SHP77 treated with DMSO at 0.1 percent for 48 hours (cell line): Measurements from ENCODE around the gene CCDC15.

Experiments used
- DNase-seq: peaks from one replicate; lab custom pipeline; 2025; lab: John Stamatoyannopoulos, UW

Gene CCDC15, protein sequence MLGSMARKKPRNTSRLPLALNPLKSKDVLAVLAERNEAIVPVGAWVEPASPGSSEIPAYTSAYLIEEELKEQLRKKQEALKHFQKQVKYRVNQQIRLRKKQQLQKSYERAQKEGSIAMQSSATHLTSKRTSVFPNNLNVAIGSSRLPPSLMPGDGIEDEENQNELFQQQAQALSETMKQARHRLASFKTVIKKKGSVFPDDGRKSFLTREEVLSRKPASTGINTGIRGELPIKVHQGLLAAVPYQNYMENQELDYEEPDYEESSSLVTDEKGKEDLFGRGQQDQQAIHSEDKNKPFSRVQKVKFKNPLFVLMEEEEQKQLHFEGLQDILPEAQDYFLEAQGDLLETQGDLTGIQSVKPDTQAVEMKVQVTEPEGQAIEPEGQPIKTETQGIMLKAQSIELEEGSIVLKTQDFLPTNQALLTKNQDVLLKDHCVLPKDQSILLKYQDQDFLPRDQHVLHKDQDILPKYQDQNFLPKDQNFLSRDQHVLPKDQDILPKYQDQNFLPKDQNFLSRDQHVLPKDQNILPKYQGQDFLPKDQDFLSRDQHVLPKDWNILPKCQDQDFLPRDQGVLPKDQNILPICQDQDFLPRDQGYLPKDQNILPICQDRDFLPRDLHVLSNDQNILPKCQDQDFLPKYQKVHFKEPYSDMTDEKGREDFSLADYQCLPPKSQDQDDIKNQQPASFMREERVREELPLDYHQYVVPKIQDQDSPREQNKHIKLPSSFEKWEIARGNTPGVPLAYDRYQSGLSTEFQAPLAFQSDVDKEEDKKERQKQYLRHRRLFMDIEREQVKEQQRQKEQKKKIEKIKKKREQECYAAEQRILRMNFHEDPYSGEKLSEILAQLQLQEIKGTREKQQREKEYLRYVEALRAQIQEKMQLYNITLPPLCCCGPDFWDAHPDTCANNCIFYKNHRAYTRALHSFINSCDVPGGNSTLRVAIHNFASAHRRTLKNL

DNA sequence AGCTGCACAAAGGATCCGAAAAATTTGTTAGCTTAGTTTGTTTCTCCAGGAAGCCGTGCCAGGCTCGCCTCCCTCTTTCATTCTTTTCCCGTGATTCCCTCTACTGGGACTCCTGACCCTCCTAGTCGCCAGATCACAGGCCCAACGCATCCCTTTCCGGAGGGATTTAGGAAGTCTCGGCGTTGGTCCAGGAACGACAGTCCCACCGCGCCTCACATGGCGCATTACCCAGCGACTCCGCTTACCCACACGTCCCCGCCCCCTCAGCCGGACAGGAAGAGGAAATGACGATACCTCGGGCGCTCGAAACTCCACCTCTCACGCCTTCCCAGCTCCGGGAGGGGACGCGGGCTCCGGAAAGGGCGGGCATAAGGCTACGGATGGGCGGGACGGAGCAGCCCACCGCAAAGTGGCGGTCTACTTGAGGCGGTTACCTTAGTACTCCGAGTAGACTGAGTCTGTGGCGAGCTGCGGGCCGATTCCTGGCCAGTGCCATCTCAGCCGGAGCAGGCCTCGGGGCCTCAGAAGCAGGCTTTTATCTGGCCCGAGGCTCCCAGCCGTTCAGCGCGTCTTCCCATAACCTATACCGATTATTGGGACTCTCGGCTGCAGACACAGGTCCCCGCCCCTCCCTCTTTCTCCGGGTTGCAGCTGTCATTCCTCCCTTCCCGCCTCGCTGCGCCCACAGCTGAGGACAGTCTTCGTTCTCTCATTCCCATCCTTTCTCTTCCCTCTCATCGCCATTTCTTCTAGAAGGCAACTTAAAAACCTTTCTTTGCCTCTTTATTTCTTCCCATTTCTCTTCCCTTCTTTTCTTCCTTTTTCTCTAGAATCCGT lies at the start of gene CCDC15:
Gene CCDC15, plus strand, starts transcription at position 450 of the 837 bp plus-strand sequence. CDS start 531 bp downstream, outside the sequence.
- DNase-seq, result peak; percentile 95

- DNase-seq, result no peak
Measured at GRCh38 chr11:124915541-124916369, 38.2 kb upstream of the CCDC15 start.

DNA sequence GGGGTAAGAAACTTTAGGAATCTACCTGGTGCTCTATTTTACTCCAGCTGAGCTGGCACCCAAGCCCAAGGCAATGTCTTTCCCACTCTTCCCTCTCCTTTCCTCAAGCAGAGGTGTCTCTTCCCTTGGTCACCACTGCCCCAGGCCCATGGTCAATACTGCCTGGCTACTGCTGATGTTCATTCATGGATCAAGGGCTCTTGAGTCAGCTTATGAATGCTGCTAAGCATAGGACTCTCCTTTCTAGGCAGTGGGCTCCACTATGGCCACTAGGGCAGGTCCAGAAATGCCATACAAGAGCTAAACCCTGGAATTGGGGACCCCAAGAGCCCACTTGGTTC lies 37.7 kb upstream of the CCDC15 start:
- DNase-seq, result no peak

DNA sequence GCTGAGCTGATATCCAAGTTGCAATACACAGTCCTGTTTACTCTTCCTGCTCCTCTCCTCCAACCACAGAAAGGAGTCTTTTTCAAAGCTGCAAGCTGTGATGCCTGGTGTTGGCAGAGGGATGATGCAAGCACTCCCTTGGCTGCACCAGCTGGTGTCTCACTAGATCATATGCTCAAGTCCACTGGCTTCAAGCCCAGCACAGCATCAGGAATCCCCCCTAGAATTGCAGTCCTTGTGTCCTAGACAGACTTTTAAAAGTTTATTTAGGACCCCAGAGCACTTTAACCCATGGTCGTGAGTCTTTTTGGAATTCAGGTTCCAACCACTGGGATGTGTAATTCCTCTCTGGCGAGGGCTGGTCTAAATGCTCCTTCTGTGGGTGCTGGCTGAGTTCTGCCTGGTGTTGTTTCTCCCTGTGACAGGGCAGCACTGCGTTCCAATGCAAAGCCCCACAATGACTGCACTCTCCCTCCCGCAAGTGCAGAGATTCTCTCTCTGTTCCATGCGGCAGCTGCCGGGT lies 36.8 kb upstream of the CCDC15 start:
- no peak for DNase-seq

- DNase-seq, result no peak
Measured at GRCh38 chr11:124918950-124919349, 35.1 kb upstream of the CCDC15 start, which contains the start of gene HEPN1. Gene HEPN1, plus strand, starts transcription at chr11:124919250.

DNA sequence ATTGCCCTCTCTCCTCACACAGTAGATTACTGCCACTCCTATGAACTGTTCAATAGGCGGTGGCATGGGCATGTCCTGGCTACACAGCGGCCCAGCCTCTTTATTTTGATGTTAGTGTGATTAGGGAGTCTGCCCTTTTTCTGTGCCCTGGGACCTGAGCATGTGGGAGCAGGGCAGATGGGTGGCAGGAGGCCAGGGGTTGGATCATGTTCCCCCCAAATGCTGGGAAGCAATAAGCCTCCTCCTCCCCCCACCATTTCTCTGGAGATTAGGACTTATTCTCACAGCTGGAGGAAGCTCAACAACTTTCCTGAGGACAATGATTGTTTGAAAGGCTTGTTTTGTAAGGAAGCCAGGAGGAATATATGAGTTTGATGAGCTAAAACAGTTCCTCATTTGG lies 34.1 kb upstream of the CCDC15 start:
- DNase-seq, result no peak

GRCh38 chr11:124920356-124920755 lies 33.6 kb upstream of the CCDC15 start:
- DNase-seq, result no peak

- no peak for DNase-seq
Measured at GRCh38 chr11:124920870-124921609, 33.0 kb upstream of the CCDC15 start.

GRCh38 chr11:124922831-124923230 lies 31.2 kb upstream of the CCDC15 start:
- DNase-seq, result no peak

DNA sequence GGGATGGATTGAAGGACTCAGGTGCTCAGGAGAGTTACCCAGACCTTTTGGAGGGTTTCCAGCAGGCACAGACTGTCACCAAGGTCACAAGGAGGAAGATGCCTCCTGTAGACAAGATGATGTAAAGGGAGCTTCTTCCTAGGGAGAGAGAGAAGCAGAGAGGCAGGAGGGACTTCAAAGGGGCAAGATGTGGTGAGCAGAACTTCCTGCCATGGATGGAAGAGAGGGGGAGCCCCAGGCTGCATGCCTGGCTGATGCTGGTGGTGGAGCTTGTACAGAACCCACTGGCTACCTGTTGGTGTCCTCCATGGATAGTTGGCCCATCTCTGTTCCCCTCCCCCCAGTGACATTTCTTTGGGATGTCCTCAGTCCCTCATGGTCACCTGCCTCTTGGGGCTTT lies 30.7 kb upstream of the CCDC15 start:
- no peak for DNase-seq

GRCh38 chr11:124928942-124929665 lies 24.9 kb upstream of the CCDC15 start:
- DNase-seq, result no peak

DNA sequence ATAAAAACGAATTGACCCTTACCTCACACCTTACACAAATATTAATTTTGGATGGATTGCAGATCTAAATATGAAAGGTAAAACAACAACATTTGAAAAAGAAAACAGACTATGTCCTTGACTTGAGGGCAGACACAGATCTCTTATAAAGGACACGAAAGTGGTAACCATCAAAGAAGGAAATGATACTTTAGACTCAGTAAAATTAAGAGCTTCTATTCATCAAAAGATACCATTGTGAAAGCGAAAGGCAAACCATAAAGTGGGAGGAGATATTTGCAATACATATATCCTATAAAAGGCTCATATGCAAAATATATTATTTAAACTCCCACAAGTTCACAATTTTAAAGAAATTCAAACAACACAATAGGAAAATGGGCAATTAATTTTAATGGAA lies 23.2 kb upstream of the CCDC15 start:
- no peak for DNase-seq

DNA sequence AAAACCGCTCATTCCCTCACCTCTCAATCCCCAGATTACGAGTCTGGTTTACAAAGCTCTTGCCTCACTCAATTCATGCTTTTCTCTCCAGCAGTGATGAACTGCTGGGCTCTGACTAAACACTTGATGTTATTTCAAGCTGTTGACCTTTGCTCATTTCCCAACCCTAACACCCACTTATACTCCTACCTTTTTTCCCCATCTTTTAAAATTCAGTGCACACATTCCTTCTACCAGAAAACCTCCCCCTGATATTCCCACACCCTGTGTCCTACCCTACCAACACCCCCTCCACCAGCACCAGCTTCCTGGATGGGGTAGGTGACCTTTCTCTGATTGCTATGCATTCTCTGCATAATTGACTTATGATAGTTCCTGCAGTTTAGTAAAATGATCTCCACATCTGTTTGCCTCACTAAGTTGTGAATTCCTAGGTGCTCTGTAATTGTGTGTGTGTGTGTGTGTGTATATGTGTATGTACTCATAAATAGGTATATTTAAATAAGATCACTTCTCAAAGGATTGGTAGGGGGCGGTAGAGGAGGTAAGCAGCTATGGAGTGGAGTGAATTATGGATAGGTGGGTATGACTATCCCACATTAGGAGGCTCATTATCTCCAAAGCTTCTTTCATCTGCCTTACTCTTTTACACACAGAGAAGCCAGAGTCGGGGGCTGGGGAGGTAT lies 19.0 kb upstream of the CCDC15 start:
- DNase-seq, result no peak

DNA sequence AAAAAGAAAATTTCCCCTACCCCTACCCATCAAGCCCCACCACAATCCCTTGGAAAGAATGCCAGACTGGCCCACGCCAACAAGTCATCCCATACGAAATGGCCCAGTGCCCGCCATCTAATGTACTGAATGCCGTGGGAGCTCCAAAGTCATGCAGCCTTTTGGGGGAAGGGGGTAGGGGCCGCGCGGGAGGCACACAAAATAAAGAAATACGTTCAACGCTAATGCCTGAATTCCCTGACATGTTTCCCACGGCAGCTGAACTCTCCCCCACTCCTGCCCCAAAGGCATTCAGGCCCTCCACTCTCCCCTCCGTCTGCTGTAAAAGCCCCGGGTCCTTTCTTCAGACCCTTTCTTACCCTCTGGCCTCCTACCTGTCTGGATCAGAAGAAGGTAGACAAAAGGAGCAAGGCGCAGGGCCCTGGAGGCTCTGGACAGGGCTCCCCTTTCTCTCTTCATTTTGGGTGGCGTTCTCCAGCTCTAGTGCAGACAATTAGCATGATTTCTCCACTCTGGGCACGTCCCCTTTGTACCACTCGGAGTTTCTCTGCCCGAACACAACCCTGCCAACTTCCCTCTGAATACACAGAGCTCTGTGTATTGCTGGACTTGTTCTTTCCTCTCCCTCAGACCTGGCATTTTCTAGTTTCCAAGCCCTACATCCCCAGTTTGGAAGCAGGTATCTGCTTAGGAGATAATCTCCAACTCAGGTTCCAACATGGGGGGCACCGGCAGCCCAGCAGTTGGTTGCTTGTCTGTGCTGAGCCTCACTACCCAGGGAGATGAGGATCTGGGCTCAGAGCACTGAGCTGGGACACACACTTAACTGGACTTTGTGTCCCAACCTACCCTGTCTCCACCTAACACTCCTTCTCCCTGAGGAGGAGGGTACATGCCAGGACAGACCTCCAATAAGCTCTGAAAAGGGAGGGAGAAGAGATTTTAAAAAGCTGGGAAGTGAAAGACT lies 18.2 kb upstream of the CCDC15 start, which contains the start of gene HEPACAM:
Gene HEPACAM, minus strand, starts transcription at position 500 of the 967 bp plus-strand sequence. Its CDS starts 41 bp downstream, at position 459.
- DNase-seq, result no peak

DNA sequence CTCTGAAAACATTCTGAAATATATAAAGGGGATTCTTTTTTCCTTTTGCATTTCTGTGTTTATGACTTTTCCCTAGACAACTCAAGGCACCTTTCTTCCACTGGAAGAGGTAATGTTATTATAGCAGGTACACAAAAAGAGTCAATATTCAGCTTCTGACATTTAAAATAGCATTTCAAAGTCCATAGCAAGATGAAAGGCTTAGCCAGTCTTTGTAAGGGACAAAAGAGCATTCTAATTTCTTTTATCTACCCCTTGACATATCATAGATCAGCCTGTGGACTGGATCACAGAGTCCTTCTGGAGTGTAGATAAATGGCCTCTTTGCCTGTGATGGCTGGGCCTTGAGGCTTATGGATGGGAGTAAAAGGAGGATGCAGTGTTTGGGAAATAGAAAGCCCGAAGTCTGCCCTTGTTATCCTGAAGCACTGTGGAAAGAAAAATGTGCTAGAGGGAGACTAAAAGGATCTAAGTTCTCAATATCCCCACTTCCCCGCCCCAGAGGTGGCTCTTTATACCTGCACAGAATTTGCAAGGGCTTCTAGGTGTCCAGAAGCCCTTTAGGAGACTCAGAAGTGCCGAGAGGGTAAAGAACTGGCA lies 16.6 kb upstream of the CCDC15 start:
- DNase-seq, result no peak

DNA sequence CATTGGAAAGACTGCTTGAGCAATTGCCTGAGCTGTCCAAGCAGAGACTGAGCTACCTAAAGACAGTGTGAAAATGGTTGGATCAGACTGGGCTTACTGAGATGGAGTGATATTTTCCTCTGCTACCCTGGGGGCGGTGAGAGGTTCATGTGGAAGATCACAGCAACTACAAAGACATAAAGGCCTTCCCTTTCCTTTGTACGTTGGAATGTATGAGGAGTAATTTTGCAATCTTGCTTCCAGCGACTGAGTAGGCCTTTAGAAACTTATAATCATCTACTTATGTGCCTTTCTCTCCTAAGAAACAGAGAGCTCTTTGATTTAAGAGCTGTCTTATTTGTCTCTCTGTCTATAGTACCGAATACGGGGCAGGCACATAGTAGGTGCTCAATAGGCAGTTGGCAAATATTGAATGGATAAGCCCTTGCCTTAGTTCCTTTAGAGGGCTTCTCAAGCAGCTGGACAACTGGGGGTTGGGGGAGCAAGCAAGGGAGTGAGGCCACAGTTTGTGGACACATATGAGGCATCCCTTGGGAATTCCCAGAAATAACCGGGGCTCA lies 15.7 kb upstream of the CCDC15 start:
- DNase-seq, result no peak

DNA sequence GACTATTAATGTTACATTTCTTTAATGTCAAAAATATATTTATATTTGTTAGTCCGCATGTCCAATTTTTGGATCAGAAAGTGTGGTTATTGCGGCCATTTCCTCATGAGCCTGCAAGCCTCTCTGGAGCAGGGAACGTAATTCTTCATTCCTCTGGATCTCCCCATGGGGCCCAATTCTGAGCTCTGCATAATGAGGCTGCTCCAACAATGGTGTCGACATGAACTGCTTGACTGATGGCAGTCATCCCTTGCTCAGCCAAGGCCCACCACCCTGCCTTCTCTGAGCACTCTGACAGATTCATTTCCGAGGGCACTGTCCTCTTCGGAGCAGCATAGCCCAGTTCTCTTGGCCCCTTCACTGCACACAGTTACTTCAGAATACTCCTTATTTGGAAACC lies 15.0 kb upstream of the CCDC15 start:
- no peak for DNase-seq
